A673 (cell line): ENCODE data around the gene MGLL.

Experiments used
- CTCF ChIP-seq: fragments of 300-800, 200-600 bp; sonication (generic); conservative IDR thresholded peaks from 2 replicates; pipeline ENCODE4 v1.5.1; 2017; ENCODE audit warnings: low read depth, mild to moderate bottlenecking, antibody characterized with exemption, low read length, moderate library complexity, mixed read lengths
- EZH2 ChIP-seq: fragments of 200-600 bp; sonication (generic); IDR thresholded peaks from 2 replicates; pipeline ENCODE4 v1.6.1; 2017; ENCODE audit warnings: borderline replicate concordance, low read depth, mild to moderate bottlenecking, mixed read lengths, antibody characterized with exemption, low read length; ENCODE audit not compliant: poor library complexity, severe bottlenecking

GRCh38 chr3:127741690-127742089 is 80.6 kb downstream of the MGLL start:
- no peak for TF ChIP-seq EZH2
- no peak for TF ChIP-seq CTCF
